RWPE1 (cell line): ENCODE data around the gene STARD10.

ENCODE experiments used
- CTCF ChIA-PET: fragments of 350-600 bp; sonication (Branson Sonifier 250); formaldehyde crosslinking; extraction: SDS; loops from one replicate; lab custom pipeline; 2021; lab: Yijun Ruan, JAX
- POLR2A ChIA-PET: fragments of 400-600 bp; formaldehyde crosslinking; extraction: SDS; loops from one replicate; lab custom pipeline; 2020; ENCODE audit warnings: antibody characterized with exemption; ENCODE audit not compliant: low non-redundant PET; lab: Yijun Ruan, JAX
- DNase-seq: peaks from one replicate; pipeline ENCODE4 v3.0.0; 2012; ENCODE audit warnings: low spot score
- H3K27ac ChIP-seq: fragments of 450-650 bp; 2 replicates; pipeline ENCODE4 v1.5.1; 2017
- TF ChIP-seq, protein P1 (sequence below): fragments of 450-650 bp; conservative IDR thresholded peaks from 2 replicates; pipeline ENCODE4 v1.5.1; 2017; ENCODE audit warnings: low read depth, mild to moderate bottlenecking

Gene STARD10

GRCh38 chr11:72762641-72763304 lies 31.1 kb downstream of the STARD10 start:
- ChIA-PET POLR2A (no interaction called here), CTCF (no interaction called here)
- H3K27ac ChIP-seq: no peak overlapping the region
- DNase-seq: no peak
- TF ChIP-seq, protein P1, sequence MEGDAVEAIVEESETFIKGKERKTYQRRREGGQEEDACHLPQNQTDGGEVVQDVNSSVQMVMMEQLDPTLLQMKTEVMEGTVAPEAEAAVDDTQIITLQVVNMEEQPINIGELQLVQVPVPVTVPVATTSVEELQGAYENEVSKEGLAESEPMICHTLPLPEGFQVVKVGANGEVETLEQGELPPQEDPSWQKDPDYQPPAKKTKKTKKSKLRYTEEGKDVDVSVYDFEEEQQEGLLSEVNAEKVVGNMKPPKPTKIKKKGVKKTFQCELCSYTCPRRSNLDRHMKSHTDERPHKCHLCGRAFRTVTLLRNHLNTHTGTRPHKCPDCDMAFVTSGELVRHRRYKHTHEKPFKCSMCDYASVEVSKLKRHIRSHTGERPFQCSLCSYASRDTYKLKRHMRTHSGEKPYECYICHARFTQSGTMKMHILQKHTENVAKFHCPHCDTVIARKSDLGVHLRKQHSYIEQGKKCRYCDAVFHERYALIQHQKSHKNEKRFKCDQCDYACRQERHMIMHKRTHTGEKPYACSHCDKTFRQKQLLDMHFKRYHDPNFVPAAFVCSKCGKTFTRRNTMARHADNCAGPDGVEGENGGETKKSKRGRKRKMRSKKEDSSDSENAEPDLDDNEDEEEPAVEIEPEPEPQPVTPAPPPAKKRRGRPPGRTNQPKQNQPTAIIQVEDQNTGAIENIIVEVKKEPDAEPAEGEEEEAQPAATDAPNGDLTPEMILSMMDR: no peak

GRCh38 chr11:72760539-72761405 lies 33.1 kb downstream of the STARD10 start:
- no peak for DNase-seq
- POLR2A ChIA-PET: no interaction called here
- TF ChIP-seq, protein P1: no peak
- H3K27ac ChIP-seq: no peak overlapping the region
- CTCF ChIA-PET: interaction anchor here (0.6 to 0.7 kb wide), 3 partner anchors 32 to 889 kb away, joined by 3 to 8 read pairs (median 4); no protein-coding TSS in a partner anchor

GRCh38 chr11:72759468-72759985 lies 34.3 kb downstream of the STARD10 start:
- DNase-seq: no peak
- no peak overlapping the region for H3K27ac ChIP-seq
- TF ChIP-seq, protein P1: no peak
- ChIA-PET POLR2A (no interaction called here), CTCF (interaction anchor here (0.7 kb wide), 1 partner anchor 248 kb away, joined by 3 read pairs; no protein-coding TSS in a partner anchor)

GRCh38 chr11:72758690-72759389 lies 35.0 kb downstream of the STARD10 start:
- ChIA-PET CTCF (interaction anchor here (0.7 kb wide), 1 partner anchor 247 kb away, joined by 3 read pairs; no protein-coding TSS in a partner anchor), POLR2A (no interaction called here)
- TF ChIP-seq, protein P1: no peak
- H3K27ac ChIP-seq: no peak overlapping the region; the same call in 1 of the 2 replicates
- DNase-seq: no peak

DNA sequence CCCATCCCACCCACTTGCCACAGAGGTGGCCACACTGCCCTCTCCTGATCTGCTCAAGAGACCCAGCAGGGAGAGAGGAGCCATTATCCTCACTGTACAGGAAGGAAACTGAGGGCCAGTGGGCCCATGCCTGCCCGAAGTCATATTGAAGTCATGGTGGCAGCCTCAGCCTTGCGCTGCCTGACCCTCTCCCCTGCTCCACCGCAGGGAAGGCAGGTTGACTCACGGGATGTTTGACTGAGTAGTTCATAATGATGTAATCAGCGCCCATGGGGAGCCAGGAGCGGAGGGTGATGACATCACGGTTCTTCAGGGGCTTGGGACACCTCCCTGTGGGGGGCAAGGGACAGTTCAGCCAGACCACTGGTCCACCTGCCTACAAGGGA lies 35.5 kb downstream of the STARD10 start:
- DNase-seq: no peak
- ChIA-PET CTCF (interaction anchor here (0.9 kb wide), 1 partner anchor 15 kb away, joined by 4 read pairs; no protein-coding TSS in a partner anchor), POLR2A (no interaction called here)
- TF ChIP-seq, protein P1: no peak
- H3K27ac ChIP-seq: no peak overlapping the region; the same call in 1 of the 2 replicates
